HG02973 (cell line): ENCODE results near the gene PNMA8A.
"Not testable (repeated sequence)": the region's sequence is repeated elsewhere in the genome, so short reads cannot be mapped to it uniquely, and the experiment has no call there.

Experiments used
- ATAC-seq: cut with Tn5 transposase; IDR thresholded peaks from one replicate; pipeline ENCODE4 v1.9.1; 2021; ENCODE audit warnings: moderate library complexity; ENCODE audit not compliant: unreplicated experiment

PNMA8A gene

GRCh38 chr19:46471116-46471733 is at the start of gene PNMA8A:
Gene PNMA8A, minus strand, starts transcription at chr19:46471563. Its CDS starts 528 bp downstream, at chr19:46471035.
- ATAC-seq, result no peak

- no peak for ATAC-seq
Observed at GRCh38 chr19:46520616-46521015, 49.3 kb upstream of the PNMA8A start.

GRCh38 chr19:46517471-46517870 is 46.1 kb upstream of the PNMA8A start:
- no peak for ATAC-seq

- no peak for ATAC-seq
Observed at GRCh38 chr19:46515879-46516350, 44.6 kb upstream of the PNMA8A start.

- no peak for ATAC-seq
Observed at GRCh38 chr19:46515290-46515609, 43.9 kb upstream of the PNMA8A start.

- ATAC-seq, result no peak
Observed at GRCh38 chr19:46514589-46515289, 43.4 kb upstream of the PNMA8A start.

- no peak for ATAC-seq
Observed at GRCh38 chr19:46513461-46514236, 42.3 kb upstream of the PNMA8A start.

- no peak for ATAC-seq
Observed at GRCh38 chr19:46511237-46511636, 39.9 kb upstream of the PNMA8A start.

GRCh38 chr19:46508206-46508605 is 36.8 kb upstream of the PNMA8A start:
- no peak for ATAC-seq

- no peak for ATAC-seq
Observed at GRCh38 chr19:46503848-46504453, 32.6 kb upstream of the PNMA8A start.

GRCh38 chr19:46502891-46503290 is 31.5 kb upstream of the PNMA8A start:
- ATAC-seq, result no peak

GRCh38 chr19:46499692-46500091 is 28.3 kb upstream of the PNMA8A start:
- ATAC-seq, result no peak

- no peak for ATAC-seq
Observed at GRCh38 chr19:46497773-46498172, 26.4 kb upstream of the PNMA8A start.

GRCh38 chr19:46496886-46497285 is 25.5 kb upstream of the PNMA8A start:
- not testable (repeated sequence) for ATAC-seq

- no peak for ATAC-seq
Observed at GRCh38 chr19:46496304-46496703, 24.9 kb upstream of the PNMA8A start.

GRCh38 chr19:46495786-46496099 is 24.4 kb upstream of the PNMA8A start, which contains the start of gene PNMA8B:
Gene PNMA8B, minus strand, starts transcription at chr19:46495867. Its CDS starts 402 bp downstream, at chr19:46495465.
- ATAC-seq, result no peak

- ATAC-seq, result no peak
Observed at GRCh38 chr19:46494941-46495785, 23.8 kb upstream of the PNMA8A start.

GRCh38 chr19:46494146-46494940 is 23.0 kb upstream of the PNMA8A start:
- no peak for ATAC-seq

GRCh38 chr19:46493236-46494145 is 22.1 kb upstream of the PNMA8A start:
- no peak for ATAC-seq
